Mesodermal cell (in vitro differentiated cells): Measurements from ENCODE around the gene ACVR2B.

Experiments used
- H3K27ac ChIP-seq: 2 replicates; pipeline ENCODE4 v1.7.0; 2013; ENCODE audit warnings: mild to moderate bottlenecking, low read depth, low read length, moderate library complexity; ENCODE audit not compliant: severe bottlenecking
- H3K36me3 ChIP-seq: 2 replicates; pipeline ENCODE4 v1.7.1; 2013; ENCODE audit warnings: mild to moderate bottlenecking, low read length, moderate library complexity; ENCODE audit not compliant: control insufficient read depth, insufficient read depth
- H3K4me1 ChIP-seq: one replicate; pipeline ENCODE4 v1.7.1; 2013; ENCODE audit warnings: mild to moderate bottlenecking, low read length; ENCODE audit not compliant: insufficient read depth, control insufficient read depth, poor library complexity, severe bottlenecking
- H3K4me3 ChIP-seq: 2 replicates; pipeline ENCODE4 v1.7.0; 2013; ENCODE audit warnings: low read length, control low read depth, mild to moderate bottlenecking; ENCODE audit not compliant: insufficient read depth, poor library complexity, severe bottlenecking; ENCODE audit errors: extremely low read depth
- H3K9me3 ChIP-seq: 2 replicates; pipeline ENCODE4 v1.7.1; 2013; ENCODE audit warnings: mild to moderate bottlenecking, low read length, moderate library complexity; ENCODE audit not compliant: control insufficient read depth
- WGBS, 2 experiments: methylation state at CpG; one replicate each; pipeline ENCODE4 v1.1.5; 2013; ENCODE audit warnings: missing lambda C conversion rate in 2 of 2; ENCODE audit not compliant: insufficient coverage in 2 of 2; 5-methylcytosine and 5-hydroxymethylcytosine counted together

ACVR2B gene

DNA sequence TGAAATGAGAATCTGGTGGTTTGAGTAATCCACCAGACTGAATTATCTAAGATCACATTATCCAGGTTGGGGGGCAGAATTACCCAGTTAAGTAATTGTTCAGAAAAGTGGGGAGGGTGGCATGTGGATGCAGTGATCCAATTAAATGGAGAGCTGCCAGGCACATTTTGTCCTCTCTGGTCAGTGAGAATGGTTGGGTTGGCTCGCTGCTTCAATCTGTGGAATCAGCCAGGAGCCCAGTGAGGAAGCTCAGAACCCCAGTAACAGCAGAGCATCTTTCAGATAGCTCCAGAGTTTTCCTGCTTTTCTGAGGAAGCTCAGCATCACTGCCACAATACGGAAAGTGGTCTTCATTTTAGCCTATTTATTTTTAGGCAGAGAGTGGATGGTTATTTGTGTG lies 36.1 kb downstream of the ACVR2B start:
- H3K27ac ChIP-seq, result no peak overlapping the region
- 100% methylated on average over 2 of the region's 2 CpGs for WGBS, 2 experiments
- no peak overlapping the region for H3K4me3 ChIP-seq
- peaks cover 23% of the 10 kb centered on the region for H3K36me3 ChIP-seq
- no peaks in the 10 kb centered on the region for H3K9me3 ChIP-seq
- H3K4me1 ChIP-seq, result no peaks in the 10 kb centered on the region

DNA sequence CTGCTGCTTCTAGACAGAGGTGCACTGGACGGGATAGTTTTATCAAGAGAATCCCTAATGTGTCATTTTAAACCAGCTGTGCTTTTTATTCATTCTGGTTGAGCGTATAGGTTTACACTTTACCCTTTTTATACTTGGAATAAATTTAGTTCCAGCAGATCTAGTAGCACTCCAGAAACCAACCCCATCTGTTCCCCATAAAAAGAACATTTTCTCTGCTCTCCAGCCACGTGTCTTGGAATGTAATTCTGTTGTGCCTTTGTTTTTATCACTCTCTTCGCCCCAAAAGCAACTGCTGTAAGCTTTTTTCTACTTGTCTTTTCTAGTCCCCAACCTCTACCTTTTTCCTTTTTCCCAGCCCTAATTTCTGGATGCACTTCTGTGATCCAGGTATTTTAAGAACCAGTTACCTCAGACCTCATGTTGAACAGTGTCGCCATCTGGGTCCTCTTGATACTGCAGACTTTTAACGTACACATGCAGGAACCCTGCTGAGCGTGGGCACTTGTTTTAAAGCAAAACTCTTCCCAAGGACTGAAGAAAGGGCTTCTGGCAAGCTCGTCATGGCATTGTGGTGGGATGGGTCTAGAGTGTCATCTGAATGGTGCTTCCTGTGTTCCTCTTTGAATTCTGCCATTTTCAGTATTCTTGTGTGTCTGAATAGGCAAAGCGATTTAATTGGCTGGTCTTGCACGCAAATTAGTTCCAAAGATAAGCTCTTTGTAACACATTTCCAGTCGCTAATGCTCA lies 36.8 kb downstream of the ACVR2B start:
- Histone ChIP-seq H3K9me3 (no peaks in the 10 kb centered on the region), H3K4me3 (no peak overlapping the region), H3K27ac (no peak overlapping the region), H3K36me3 (peaks cover 16% of the 10 kb centered on the region), H3K4me1 (no peaks in the 10 kb centered on the region)
- WGBS, 2 experiments, result 93 to 94% methylated on average over 6 to 8 of the region's 11 CpGs

DNA sequence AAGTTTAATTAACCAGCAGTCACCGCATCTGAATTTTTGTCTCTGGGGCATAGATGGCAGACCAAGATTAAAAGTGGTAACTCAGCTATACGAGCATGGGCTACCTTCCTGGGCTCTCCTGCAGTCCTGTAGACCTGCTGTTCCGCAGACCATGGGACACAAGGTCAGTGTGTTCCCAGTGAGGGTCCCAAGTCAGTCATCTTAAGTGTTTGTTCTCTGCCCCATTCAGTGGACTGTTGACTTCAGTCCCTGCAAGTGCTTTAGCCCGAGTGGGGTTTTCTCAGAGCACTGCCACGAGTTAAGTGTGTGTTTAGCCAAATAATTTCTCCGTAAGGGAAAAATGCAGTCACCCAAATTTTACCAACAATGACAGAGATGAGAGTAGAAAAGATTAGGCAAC lies 37.5 kb downstream of the ACVR2B start:
- 91 to 98% methylated on average over 3 to 4 of the region's 6 CpGs for WGBS, 2 experiments
- Histone ChIP-seq H3K4me1 (no peaks in the 10 kb centered on the region), H3K36me3 (peaks cover 11% of the 10 kb centered on the region), H3K27ac (no peak overlapping the region), H3K9me3 (no peaks in the 10 kb centered on the region), H3K4me3 (no peak overlapping the region)

DNA sequence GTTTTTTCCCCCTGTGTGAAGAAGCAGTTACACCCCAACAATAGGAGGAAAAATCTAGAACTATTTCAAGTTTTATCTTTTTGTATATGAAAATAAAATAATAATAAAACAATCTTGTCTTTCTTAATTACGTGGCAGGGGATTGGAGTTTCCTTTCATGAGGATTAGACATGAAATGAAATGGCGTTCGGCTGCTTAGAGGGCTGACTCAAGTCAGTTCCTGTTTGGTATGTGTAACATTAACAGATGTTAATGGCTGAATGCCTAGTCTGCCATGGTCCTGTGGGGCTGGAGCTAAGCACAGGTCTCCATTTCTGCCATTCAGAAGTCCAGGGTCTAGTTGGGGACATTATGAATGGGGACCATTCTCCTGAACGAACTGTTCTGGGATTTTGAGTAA lies 39.3 kb downstream of the ACVR2B start:
- Histone ChIP-seq H3K27ac (no peak overlapping the region), H3K36me3 (peaks cover 8% of the 10 kb centered on the region), H3K4me3 (no peak overlapping the region), H3K9me3 (no peaks in the 10 kb centered on the region), H3K4me1 (no peaks in the 10 kb centered on the region)
- WGBS, 2 experiments, result 94 to 100% methylated on average over 2 of the region's 4 CpGs

DNA sequence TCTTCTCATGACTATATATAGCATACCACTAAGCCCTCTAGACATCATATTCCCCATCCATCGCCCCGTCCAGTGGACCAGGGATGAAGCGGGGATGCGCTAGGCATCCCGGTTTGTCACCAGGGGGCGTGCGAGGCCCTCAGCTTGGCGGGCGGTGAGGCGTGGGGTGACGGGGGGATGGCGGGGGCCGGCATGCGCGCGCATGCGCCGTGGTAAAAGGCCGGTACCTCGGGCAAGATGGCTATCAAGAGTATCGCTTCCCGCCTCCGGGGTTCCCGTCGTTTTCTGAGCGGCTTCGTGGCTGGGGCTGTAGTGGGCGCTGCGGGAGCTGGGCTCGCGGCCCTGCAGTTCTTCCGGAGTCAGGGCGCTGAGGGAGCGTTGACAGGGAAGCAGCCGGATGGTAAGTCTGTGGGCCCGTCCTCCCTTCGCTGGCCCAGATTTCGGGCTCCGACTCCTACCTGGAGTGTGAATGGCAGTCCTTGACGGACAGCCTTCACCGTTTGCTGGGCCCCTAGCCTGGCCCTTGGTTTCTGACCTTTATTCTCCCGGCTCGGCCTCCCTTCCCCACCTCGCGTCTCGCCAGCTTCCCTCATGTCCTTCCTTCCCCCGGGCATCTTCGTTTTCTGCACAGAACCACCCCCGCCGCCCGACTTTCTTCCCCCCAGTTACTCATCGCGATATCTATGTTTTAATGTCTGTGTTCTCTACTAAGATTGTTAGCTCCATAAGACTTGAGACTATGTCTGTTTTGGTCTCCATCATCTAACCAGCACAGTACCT lies 42.6 kb downstream of the ACVR2B start, which contains the start of gene EXOG:
EXOG (plus strand) TSS at position 210 of the 780 bp plus-strand sequence; CDS start at position 238, 28 bp downstream.
- WGBS, 2 experiments, result 0% methylated on average over 27 to 41 of the region's 53 CpGs
- no peaks in the 10 kb centered on the region for H3K9me3 ChIP-seq

DNA sequence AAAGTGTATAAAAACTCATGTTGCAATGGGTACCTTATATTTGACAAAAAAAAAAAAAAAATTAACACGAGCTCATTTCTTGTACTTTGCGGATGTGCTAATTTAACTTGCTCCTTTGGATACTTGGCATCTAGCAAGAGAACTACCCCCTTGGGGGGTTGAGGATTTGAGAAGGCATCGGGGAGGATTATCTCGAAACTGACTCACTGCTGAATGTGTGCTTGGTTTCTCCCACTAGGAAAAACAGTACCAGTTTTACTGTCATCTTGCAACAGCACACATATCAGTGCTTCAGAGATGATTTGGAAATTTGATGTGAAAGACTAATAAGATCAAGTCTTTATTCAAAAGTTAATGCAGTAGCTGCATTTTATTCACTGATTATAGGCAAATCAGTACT lies 43.3 kb downstream of the ACVR2B start:
- H3K36me3 ChIP-seq, result peaks cover 13% of the 10 kb centered on the region
- no peaks in the 10 kb centered on the region for H3K9me3 ChIP-seq
- peak overlapping the region; percentile 65 for H3K4me3 ChIP-seq
- H3K27ac ChIP-seq, result no peak overlapping the region
- no CpG with 5 or more reads among the region's 4 CpGs for WGBS, 2 experiments
- peaks cover 10% of the 10 kb centered on the region for H3K4me1 ChIP-seq

More for the DNA sequence above, 42.6 kb downstream of the ACVR2B start, which contains the start of gene EXOG:
- H3K4me3 ChIP-seq, result peak within 1 kb of the TSS; percentile 65
- peaks cover 9% of the 10 kb centered on the region for H3K4me1 ChIP-seq
- H3K36me3 ChIP-seq, result peaks cover 15% of the 10 kb centered on the region
- H3K27ac ChIP-seq, result peak within 1 kb of the TSS; percentile 70

DNA sequence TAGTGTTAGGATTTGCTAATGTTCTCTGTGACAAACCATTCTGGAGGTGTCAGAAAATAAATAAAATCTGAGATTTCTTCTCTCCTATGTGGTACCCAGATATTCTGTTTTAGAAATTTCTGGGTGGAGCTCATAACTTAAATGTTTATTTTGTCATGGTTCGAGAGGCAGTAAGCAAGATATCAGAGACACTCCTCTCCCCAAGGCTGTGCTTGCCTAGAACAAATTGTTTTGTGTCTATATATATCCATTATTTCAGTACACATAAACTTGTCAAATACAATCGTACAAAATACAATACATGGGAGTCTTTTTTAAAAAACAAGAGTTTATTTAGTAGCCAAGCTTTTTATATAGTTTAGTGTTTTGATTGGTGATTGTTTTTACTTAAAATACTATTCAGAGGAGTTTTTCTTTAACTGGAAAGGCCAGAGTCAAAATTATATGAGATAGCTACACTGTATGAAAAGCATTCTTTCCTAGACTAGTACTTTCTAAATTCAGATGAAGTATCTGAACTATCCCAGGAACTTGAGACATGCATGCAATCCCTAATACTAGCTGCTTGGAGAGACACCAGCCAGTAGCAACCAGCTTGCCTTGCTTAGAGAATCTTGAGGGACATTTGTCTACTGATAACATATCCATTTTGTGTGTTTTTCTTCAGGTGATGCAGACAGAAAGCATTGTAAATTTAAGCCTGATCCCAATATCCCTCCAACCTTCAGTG lies 47.2 kb downstream of the ACVR2B start:
- Histone ChIP-seq H3K4me3 (no peak overlapping the region), H3K9me3 (no peaks in the 10 kb centered on the region), H3K27ac (no peak overlapping the region), H3K36me3 (peaks cover 26% of the 10 kb centered on the region), H3K4me1 (peaks cover 10% of the 10 kb centered on the region)
- WGBS, 2 experiments, result no CpG with 5 or more reads among the region's 2 CpGs

DNA sequence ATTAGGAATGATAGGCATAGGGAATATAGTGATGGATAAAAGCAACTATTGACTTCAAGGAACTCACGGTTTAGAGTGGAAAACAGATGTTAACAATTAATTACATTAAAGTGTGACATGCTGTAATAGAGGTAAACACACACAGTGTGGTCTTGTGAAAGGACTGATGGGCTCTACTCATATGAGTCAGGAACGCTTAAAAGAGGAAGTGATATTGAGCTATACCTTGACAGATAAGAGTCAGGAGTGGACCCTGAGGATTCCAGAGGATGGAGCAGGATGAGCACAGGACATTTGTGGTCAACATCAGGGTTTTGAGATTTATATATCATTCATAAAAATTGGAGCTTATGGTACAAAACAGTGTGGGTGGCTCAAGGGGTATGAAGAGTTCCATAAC lies 53.4 kb downstream of the ACVR2B start:
- Histone ChIP-seq H3K9me3 (no peaks in the 10 kb centered on the region), H3K36me3 (peaks cover 28% of the 10 kb centered on the region), H3K4me1 (no peaks in the 10 kb centered on the region), H3K27ac (no peak overlapping the region), H3K4me3 (no peak overlapping the region)
- WGBS, 2 experiments, result 92 to 100% methylated on average over 1 to 2 of the region's 2 CpGs

DNA sequence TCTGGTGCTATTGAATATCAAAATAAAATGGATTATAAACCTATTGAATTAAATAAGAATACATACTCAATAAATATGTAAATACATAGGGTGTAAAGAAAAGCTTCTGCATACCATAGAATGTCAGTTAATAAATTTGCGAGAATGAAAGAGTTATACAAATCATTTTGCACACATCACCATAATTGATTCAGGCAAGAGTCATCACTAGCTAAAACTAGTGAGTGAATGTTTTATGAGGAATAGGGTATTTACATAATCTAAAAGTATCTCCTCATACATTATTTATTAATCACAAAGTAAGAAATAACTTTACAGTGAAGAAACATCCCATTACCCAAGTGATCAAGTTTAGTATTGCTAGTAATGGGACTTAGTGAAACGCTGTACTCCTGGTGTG lies 56.0 kb downstream of the ACVR2B start:
- H3K9me3 ChIP-seq, result no peaks in the 10 kb centered on the region
- no peak overlapping the region for H3K4me3 ChIP-seq
- H3K4me1 ChIP-seq, result no peaks in the 10 kb centered on the region
- H3K36me3 ChIP-seq, result peaks cover 35% of the 10 kb centered on the region
- WGBS, 2 experiments, result 100% methylated on average over 1 of the region's 2 CpGs; no CpG with 5 or more reads in 1 of the 2 experiments
- no peak overlapping the region for H3K27ac ChIP-seq

DNA sequence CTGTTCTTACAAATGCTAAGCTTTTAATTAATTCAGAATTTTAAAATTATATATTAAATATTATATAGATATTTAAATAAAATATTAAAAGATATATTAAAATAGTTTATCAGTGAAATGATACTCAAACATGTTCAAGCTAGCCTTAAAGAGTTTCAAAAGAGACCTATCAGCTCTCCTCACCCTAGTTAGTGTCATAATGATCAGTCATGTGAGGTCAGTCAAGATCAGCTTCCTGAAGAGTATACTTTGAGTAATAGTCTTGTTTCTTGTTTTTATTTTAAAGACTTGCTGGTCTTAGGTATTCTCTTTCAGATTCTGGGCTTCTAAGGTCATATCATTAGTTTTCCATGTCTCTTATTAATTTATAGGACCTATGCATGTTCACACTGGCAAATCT lies 56.9 kb downstream of the ACVR2B start:
- Histone ChIP-seq H3K27ac (no peak overlapping the region), H3K4me3 (no peak overlapping the region), H3K9me3 (no peaks in the 10 kb centered on the region), H3K4me1 (no peaks in the 10 kb centered on the region), H3K36me3 (peaks cover 37% of the 10 kb centered on the region)
